Neural progenitor cell (in vitro differentiated cells): ENCODE data around the gene REN. TPM values are rescaled to one million over a fixed set of nuclear protein-coding genes. Genes with fewer than 3 reads are reported as not detected.

Experiments used
- DNase-seq: peaks from one replicate; pipeline ENCODE4 v3.0.0-alpha.2; 2016; ENCODE audit warnings: low spot score
- H2AFZ ChIP-seq: fragments of 200-600 bp; sonication (generic); replicated peaks from 2 replicates; pipeline ENCODE4 v1.6.1; 2016; ENCODE audit warnings: antibody characterized with exemption
- H3F3A ChIP-seq: fragments of 200-600 bp; sonication (generic); 2 replicates; pipeline ENCODE4 v1.6.1; 2016; ENCODE audit warnings: antibody characterized with exemption, low read depth
- H3K27ac ChIP-seq: fragments of 200-600 bp; sonication (generic); 2 replicates; pipeline ENCODE4 v1.5.1; 2016; ENCODE audit warnings: mild to moderate bottlenecking
- H3K27me3 ChIP-seq: fragments of 200-600 bp; sonication (generic); 2 replicates; pipeline ENCODE4 v1.6.1; 2016; ENCODE audit warnings: mild to moderate bottlenecking, moderate library complexity
- H3K36me3 ChIP-seq: fragments of 200-600 bp; sonication (generic); 2 replicates; pipeline ENCODE4 v1.5.1; 2016
- H3K4me1 ChIP-seq: fragments of 200-600 bp; sonication (generic); 2 replicates; pipeline ENCODE4 v1.6.1; 2016; ENCODE audit warnings: mixed run types
- H3K4me2 ChIP-seq: fragments of 200-600 bp; sonication (generic); 2 replicates; pipeline ENCODE4 v1.6.1; 2016
- H3K4me3 ChIP-seq: fragments of 200-600 bp; sonication (generic); 2 replicates; pipeline ENCODE4 v1.5.1; 2016
- H3K79me2 ChIP-seq: fragments of 200-600 bp; sonication (generic); 2 replicates; pipeline ENCODE4 v1.6.1; 2016; ENCODE audit warnings: low read depth
- H3K9ac ChIP-seq: fragments of 200-600 bp; sonication (generic); 2 replicates; pipeline ENCODE4 v1.6.1; 2016
- H3K9me3 ChIP-seq: fragments of 200-600 bp; sonication (generic); 2 replicates; pipeline ENCODE4 v1.5.1; 2016; ENCODE audit warnings: low read depth
- H4K20me1 ChIP-seq: fragments of 200-600 bp; sonication (generic); 2 replicates; pipeline ENCODE4 v1.6.1; 2016; ENCODE audit warnings: low read depth
- H3K27ac Mint-ChIP-seq: 3 replicates; pipeline ENCODE4 v1.8.0; 2021; ENCODE audit warnings: mixed read lengths
- H3K27me3 Mint-ChIP-seq: 2 replicates; pipeline ENCODE4 v1.8.0; 2022; ENCODE audit warnings: low read depth, mild to moderate bottlenecking, inconsistent platforms, moderate library complexity, mixed read lengths; ENCODE audit not compliant: insufficient read depth
- H3K36me3 Mint-ChIP-seq: 3 replicates; pipeline ENCODE4 v1.8.0; 2021; ENCODE audit warnings: mixed read lengths
- H3K4me1 Mint-ChIP-seq: 3 replicates; pipeline ENCODE4 v1.8.0; 2021; ENCODE audit warnings: mixed read lengths
- H3K4me3 Mint-ChIP-seq: 3 replicates; pipeline ENCODE4 v1.8.0; 2021; ENCODE audit warnings: mild to moderate bottlenecking, moderate library complexity, mixed read lengths
- H3K9me3 Mint-ChIP-seq: 3 replicates; pipeline ENCODE4 v1.8.0; 2020; ENCODE audit warnings: mixed read lengths
- CTCF ChIP-seq: fragments of 200-600 bp; sonication (generic); IDR thresholded peaks from 2 replicates; pipeline ENCODE4 v1.5.1; 2017; ENCODE audit warnings: antibody characterized with exemption, mild to moderate bottlenecking
- EZH2 ChIP-seq: fragments of 200-600 bp; sonication (generic); IDR thresholded peaks from 2 replicates; pipeline ENCODE4 v1.6.1; 2017; ENCODE audit warnings: antibody characterized with exemption, mild to moderate bottlenecking, moderate library complexity
- EZH2phosphoT487 ChIP-seq: fragments of 200-600 bp; sonication (generic); IDR thresholded peaks from 2 replicates; pipeline ENCODE4 v1.6.1; 2017; ENCODE audit warnings: antibody characterized with exemption
- total RNA-seq: library from RNA; depleted of rRNA; stranded (reverse); fragments of >200 nt; gene quantifications from 2 replicates; pipeline ENCODE4 v1.2.3, GENCODE V29; 2015; ENCODE audit warnings: low replicate concordance

REN gene
- total RNA-seq, 1 donor from 2014 or later: not detected

DNA sequence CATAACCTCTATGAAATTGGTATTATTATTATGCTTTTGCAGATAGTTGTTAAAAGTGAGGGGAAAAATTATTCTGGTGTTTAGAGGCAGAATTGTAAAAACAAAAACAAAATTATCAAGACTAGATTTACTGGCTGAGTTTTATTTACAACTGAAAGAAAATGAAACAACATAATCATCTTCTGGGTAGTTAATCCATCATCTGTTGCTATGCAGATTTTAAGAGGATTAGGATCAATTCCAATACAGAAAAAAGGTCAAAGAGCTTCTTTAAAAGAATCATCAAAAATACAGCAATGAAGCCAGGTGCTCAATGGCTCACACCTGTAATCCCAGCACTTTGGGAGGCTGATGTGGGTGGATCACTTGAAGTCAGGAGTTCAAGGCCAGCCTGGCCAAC is 39.3 kb upstream of the REN start:
- H3K4me1 Mint-ChIP-seq: no peaks in the 10 kb centered on the region
- H3K79me2 ChIP-seq: no peaks in the 10 kb centered on the region

GRCh38 chr1:204204944-204205343 is 38.8 kb upstream of the REN start:
- Histone ChIP-seq H2AFZ (no peak overlapping the region), H3K79me2 (no peaks in the 10 kb centered on the region), H3F3A (no peaks in the 10 kb centered on the region), H4K20me1 (peaks cover 4% of the 10 kb centered on the region), H3K9me3 (no peaks in the 10 kb centered on the region), H3K36me3 (no peaks in the 10 kb centered on the region), H3K27ac (no peak overlapping the region), H3K4me1 (no peaks in the 10 kb centered on the region), H3K4me3 (no peak overlapping the region), H3K27me3 (peaks cover 8% of the 10 kb centered on the region), H3K4me2 (no peak overlapping the region), H3K9ac (no peak overlapping the region)
- Mint-ChIP-seq H3K4me1 (no peaks in the 10 kb centered on the region), H3K27me3 (peaks cover 14% of the 10 kb centered on the region), H3K9me3 (no peaks in the 10 kb centered on the region), H3K4me3 (no peak overlapping the region), H3K36me3 (no peaks in the 10 kb centered on the region), H3K27ac (no peak overlapping the region)
- TF ChIP-seq EZH2phosphoT487 (no peak), CTCF (no peak), EZH2 (no peak)
- no peak for DNase-seq

More for the DNA sequence above, 39.3 kb upstream of the REN start:
- Histone ChIP-seq H3K4me1 (no peaks in the 10 kb centered on the region), H3K27me3 (peaks cover 8% of the 10 kb centered on the region), H3K4me3 (no peak overlapping the region), H3K27ac (no peak overlapping the region), H2AFZ (no peak overlapping the region), H3K9ac (no peak overlapping the region), H4K20me1 (peaks cover 4% of the 10 kb centered on the region), H3K36me3 (no peaks in the 10 kb centered on the region), H3K4me2 (no peak overlapping the region), H3K9me3 (no peaks in the 10 kb centered on the region), H3F3A (no peaks in the 10 kb centered on the region)
- no peak overlapping the region for H3K4me3 Mint-ChIP-seq
- TF ChIP-seq EZH2: no peak
- TF ChIP-seq CTCF: no peak
- no peak for TF ChIP-seq EZH2phosphoT487
- peaks cover 14% of the 10 kb centered on the region for H3K27me3 Mint-ChIP-seq
- H3K27ac Mint-ChIP-seq: no peak overlapping the region
- no peaks in the 10 kb centered on the region for H3K36me3 Mint-ChIP-seq
- H3K9me3 Mint-ChIP-seq: no peaks in the 10 kb centered on the region
- DNase-seq: no peak

GRCh38 chr1:204203206-204203767 is 37.1 kb upstream of the REN start:
- Histone ChIP-seq H3K27ac (no peak overlapping the region), H3K4me3 (no peak overlapping the region), H4K20me1 (peaks cover 4% of the 10 kb centered on the region), H3K27me3 (peaks cover 8% of the 10 kb centered on the region), H3K9ac (no peak overlapping the region), H3K36me3 (no peaks in the 10 kb centered on the region), H3K4me2 (no peak overlapping the region), H3K79me2 (no peaks in the 10 kb centered on the region), H3F3A (no peaks in the 10 kb centered on the region), H3K9me3 (no peaks in the 10 kb centered on the region), H2AFZ (no peak overlapping the region), H3K4me1 (no peaks in the 10 kb centered on the region)
- no peak for TF ChIP-seq CTCF
- no peak for TF ChIP-seq EZH2
- TF ChIP-seq EZH2phosphoT487: no peak
- Mint-ChIP-seq H3K4me3 (no peak overlapping the region), H3K4me1 (no peaks in the 10 kb centered on the region), H3K9me3 (no peaks in the 10 kb centered on the region), H3K27me3 (peaks cover 19% of the 10 kb centered on the region), H3K27ac (no peak overlapping the region), H3K36me3 (no peaks in the 10 kb centered on the region)
- DNase-seq: no peak
